GM19468 (cell line): Measurements from ENCODE around the gene ARMC2.
"Not testable (repeated sequence)": the region's sequence is repeated elsewhere in the genome, so short reads cannot be mapped to it uniquely, and the experiment has no call there.

Experiments
- ATAC-seq: cut with Tn5 transposase; IDR thresholded peaks from one replicate; pipeline ENCODE4 v1.9.1; 2021; ENCODE audit warnings: mild to moderate bottlenecking, moderate library complexity, moderate number of reproducible peaks; ENCODE audit not compliant: unreplicated experiment; ENCODE audit errors: extremely low read depth

ARMC2 gene, protein sequence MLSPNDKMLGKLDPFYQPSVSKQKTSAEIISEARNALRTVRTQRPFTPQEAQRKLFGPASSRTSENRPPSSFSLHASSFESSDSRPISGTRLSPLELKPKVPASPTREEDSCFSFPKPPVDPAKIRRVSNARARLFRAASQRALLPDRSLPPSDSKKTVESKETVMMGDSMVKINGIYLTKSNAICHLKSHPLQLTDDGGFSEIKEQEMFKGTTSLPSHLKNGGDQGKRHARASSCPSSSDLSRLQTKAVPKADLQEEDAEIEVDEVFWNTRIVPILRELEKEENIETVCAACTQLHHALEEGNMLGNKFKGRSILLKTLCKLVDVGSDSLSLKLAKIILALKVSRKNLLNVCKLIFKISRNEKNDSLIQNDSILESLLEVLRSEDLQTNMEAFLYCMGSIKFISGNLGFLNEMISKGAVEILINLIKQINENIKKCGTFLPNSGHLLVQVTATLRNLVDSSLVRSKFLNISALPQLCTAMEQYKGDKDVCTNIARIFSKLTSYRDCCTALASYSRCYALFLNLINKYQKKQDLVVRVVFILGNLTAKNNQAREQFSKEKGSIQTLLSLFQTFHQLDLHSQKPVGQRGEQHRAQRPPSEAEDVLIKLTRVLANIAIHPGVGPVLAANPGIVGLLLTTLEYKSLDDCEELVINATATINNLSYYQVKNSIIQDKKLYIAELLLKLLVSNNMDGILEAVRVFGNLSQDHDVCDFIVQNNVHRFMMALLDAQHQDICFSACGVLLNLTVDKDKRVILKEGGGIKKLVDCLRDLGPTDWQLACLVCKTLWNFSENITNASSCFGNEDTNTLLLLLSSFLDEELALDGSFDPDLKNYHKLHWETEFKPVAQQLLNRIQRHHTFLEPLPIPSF

GRCh38 chr6:108848116-108848868 is at the start of gene ARMC2:
ARMC2 (plus strand) TSS chr6:108848422; CDS start chr6:108854268, 5,846 bp downstream.
- peak; percentile 91 for ATAC-seq

- no peak for ATAC-seq
Measured at GRCh38 chr6:108798670-108799353, 49.4 kb upstream of the ARMC2 start.

- ATAC-seq = no peak
Measured at GRCh38 chr6:108799354-108799717, 48.9 kb upstream of the ARMC2 start.

GRCh38 chr6:108799791-108800190 is 48.4 kb upstream of the ARMC2 start:
- ATAC-seq = no peak

GRCh38 chr6:108800427-108800864 is 47.8 kb upstream of the ARMC2 start:
- ATAC-seq = no peak

GRCh38 chr6:108801366-108801765 is 46.9 kb upstream of the ARMC2 start:
- no peak for ATAC-seq

- ATAC-seq = no peak
Measured at GRCh38 chr6:108803982-108804490, 44.2 kb upstream of the ARMC2 start.

DNA sequence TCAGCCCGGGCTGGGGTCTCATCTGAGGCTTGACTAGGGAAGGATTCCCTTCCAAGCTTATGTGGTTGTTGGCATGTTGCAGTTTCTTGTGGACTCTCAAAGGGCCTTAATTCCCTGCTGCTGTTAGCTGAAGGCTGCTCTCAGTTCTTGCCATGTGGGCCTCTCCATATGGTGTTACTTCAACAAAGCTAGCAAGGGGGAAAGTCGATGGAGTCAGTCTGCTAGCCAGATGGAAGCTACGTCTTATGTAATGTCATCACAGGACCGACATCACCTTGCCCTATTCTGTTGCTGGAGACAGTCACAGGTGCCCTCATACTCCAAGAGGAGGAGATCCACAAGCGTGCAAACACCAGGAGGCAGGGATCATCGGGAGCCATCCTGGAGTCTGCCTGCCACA is 43.3 kb upstream of the ARMC2 start:
- ATAC-seq = no peak

DNA sequence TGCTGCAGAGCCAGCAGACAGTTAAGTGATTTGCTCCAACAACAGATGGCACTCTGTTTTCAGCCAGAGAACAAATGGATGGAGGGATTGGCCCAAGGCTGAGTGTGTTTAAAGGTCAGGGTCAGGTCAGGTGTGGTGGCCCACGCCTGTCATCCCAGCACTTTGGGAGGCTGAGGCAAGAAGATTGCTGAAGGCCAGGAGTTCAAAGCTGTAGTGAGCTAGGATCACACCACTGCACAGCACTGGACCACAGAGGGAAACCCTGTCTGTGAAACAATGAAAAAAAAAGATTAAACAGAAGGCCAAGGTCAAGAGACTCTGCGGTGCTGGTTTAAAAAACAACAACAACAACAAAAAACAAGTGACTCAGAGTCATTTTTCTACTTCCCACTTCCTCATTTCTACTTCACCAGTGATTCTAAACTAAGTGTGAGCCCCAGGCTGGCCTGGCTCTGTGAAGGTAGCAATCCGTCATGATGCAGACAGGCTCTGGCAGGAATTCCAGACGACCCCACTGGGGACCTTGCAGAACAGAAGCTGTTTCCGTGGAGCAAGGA is 42.5 kb upstream of the ARMC2 start:
- peak; percentile 37 for ATAC-seq

GRCh38 chr6:108806171-108806570 is 42.1 kb upstream of the ARMC2 start:
- no peak for ATAC-seq

DNA sequence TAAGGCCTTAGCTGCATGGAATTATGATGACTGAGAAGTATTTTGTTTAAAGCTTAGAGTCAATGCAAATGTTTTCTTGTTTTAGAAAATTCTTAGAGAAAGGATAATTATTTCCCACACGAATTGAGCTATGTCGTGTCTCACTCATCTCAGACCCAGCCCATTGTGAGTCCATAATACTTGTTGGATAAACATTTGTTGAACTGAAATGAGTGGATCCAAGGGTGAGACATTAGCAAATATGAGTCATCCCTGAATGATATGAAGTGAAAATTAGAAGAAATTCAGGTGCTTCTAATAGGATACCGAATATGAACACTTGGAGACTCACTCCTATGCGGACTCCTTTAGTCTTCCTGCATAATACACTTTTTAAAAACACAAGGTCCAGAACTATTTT is 41.6 kb upstream of the ARMC2 start:
- no peak for ATAC-seq

DNA sequence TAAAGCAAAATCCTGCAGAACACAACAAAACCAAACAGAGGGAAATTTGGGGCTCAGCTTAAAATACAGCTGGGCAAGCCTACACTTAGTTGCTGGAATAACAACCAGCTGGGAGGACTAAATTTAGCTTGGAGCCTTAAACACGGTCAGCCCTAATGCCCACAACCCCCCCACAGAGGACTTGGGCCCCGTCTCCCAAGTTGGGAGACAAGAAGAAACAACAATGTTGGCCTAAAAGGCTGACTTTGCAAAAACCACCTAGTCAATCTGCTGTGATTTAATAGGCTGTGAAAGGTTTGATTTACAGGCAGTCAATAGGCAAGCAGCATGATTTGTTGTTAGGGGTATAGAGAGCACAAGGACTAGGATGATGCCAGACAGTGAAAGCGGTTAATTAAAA is 40.3 kb upstream of the ARMC2 start:
- ATAC-seq = no peak

DNA sequence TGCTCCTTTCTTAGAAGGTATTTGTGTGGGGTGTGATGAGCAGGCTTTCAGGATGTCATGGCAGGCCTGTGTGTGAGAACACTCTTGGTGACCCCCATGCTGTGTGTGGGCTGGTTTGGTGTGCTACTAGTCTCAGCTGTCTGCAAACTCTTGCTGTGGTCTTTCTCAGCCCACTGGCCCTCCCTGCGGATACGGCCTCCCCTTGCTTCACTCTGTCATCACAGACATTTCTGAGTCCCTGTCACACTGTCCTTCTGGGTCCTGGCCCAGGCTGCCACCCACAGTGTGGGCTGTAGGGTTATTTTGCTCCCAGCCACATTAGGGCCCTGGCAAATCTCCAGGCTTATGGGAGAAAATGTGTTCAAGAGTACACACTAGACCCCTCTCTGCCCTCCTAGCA is 39.0 kb upstream of the ARMC2 start:
- no peak for ATAC-seq

DNA sequence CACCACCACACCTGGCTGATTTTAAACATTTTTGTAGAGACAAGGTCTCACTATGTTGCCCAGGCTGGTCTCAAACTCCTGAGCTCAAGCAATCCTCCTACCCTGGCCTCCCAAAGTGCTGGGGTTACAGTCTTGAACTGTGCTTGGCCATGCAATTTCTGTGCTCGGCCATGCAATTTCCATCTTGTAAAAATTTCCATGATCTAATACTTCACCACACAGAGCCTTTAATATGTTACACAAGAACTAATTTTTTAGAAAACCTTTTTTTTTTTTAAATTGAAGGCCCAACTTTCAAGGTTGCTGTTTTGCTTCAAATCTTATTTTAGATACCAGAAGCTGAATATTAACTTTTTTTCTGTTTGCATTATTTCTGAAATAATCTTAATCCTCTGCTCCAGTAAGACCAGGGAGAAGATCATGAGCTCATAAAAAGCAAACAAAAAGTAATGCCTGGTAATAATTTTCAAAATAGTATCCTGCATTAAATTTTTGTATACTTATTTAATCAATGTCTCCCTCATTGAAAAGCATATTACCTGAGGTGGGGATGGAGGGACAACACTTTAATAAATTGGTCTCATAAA is 38.1 kb upstream of the ARMC2 start:
- no peak for ATAC-seq

GRCh38 chr6:108811490-108811889 is 36.7 kb upstream of the ARMC2 start:
- no peak for ATAC-seq

DNA sequence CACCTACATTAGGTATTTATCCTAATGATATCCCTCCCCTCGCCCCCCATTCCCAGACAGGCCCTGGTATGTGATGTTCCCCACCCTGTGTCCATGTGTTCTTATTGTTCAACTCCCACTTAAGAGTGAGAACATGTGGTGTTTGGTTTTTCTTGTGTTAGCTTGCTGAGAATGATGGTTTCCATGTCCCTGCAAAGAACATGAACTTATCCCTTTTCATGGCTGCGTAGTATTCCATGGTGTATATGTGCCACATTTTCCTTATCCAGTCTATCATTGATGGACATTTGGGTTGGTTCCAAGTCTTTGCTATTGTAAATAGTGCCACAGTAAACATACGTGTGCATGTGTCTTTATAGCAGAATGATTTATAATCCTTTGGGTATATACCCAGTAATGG is 35.0 kb upstream of the ARMC2 start:
- ATAC-seq = not testable (repeated sequence)

- not testable (repeated sequence) for ATAC-seq
Measured at GRCh38 chr6:108817276-108817675, 30.9 kb upstream of the ARMC2 start.

GRCh38 chr6:108820006-108820405 is 28.2 kb upstream of the ARMC2 start:
- no peak for ATAC-seq

DNA sequence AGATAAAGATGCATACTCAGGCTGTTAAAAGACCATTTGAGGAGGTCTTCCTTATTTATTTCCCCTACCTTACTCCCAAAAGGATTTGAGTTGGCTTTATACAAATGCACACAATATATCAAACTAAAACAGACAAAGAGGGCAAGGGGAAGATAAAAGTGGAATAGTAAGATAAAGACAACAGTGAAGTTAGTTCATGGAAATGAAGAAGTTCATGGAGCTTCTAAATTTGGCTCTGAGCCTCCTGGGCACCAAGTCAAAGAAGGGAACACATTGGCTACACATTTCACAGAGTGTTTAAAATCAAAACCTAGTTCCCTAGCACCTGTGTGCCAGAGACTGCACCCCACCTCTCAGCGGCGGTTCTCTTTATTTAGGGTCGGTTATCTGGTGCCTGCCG is 25.8 kb upstream of the ARMC2 start:
- ATAC-seq = no peak
